IMR-90 (cell line): Measurements from ENCODE around the gene GUF1.

ENCODE experiments used
- CEBPB ChIP-seq: IDR thresholded peaks from 2 replicates; pipeline ENCODE4 v1.6.1; 2012; ENCODE audit warnings: low read depth, low read length, improper control_type of control experiment
- ELK1 ChIP-seq: fragments of 150-350 bp; IDR thresholded peaks from 2 replicates; pipeline ENCODE4 v1.6.1; 2016; ENCODE audit warnings: low read depth, mild to moderate bottlenecking, low read length, moderate library complexity, borderline replicate concordance
- FOS ChIP-seq: fragments of 150-350 bp; IDR thresholded peaks from 2 replicates; pipeline ENCODE4 v1.6.1; 2016; ENCODE audit warnings: low read depth, low read length
- MAFK ChIP-seq: IDR thresholded peaks from 2 replicates; pipeline ENCODE4 v1.6.1; 2012; ENCODE audit warnings: low read depth, low read length, improper control_type of control experiment
- MXI1 ChIP-seq: IDR thresholded peaks from 2 replicates; pipeline ENCODE4 v1.6.1; 2012; ENCODE audit warnings: low read depth, mild to moderate bottlenecking, low read length, moderate library complexity, borderline replicate concordance
- POLR2A ChIP-seq: IDR thresholded peaks from 2 replicates; pipeline ENCODE4 v1.6.1; 2012; ENCODE audit warnings: mild to moderate bottlenecking, low read depth, low read length
- RAD21 ChIP-seq: IDR thresholded peaks from 2 replicates; pipeline ENCODE4 v1.6.1; 2012; ENCODE audit warnings: low read length, improper control_type of control experiment
- RCOR1 ChIP-seq: IDR thresholded peaks from 2 replicates; pipeline ENCODE4 v1.6.1; 2012; ENCODE audit warnings: mild to moderate bottlenecking, low read length, improper control_type of control experiment; ENCODE audit not compliant: insufficient replicate concordance
- RFX5 ChIP-seq: IDR thresholded peaks from 2 replicates; pipeline ENCODE4 v1.8.0; 2012; ENCODE audit warnings: low read depth, mild to moderate bottlenecking, low read length, moderate library complexity
- TF ChIP-seq, protein P1 (sequence below): conservative IDR thresholded peaks from 2 replicates; pipeline ENCODE4 v1.5.1; 2012; ENCODE audit warnings: mild to moderate bottlenecking, low read depth, low read length, improper control_type of control experiment
- TF ChIP-seq, protein P2 (sequence below): fragments of 150-350 bp; IDR thresholded peaks from 2 replicates; pipeline ENCODE4 v1.6.1; 2017; ENCODE audit warnings: mild to moderate bottlenecking, antibody characterized with exemption, low read length, low read depth

DNA sequence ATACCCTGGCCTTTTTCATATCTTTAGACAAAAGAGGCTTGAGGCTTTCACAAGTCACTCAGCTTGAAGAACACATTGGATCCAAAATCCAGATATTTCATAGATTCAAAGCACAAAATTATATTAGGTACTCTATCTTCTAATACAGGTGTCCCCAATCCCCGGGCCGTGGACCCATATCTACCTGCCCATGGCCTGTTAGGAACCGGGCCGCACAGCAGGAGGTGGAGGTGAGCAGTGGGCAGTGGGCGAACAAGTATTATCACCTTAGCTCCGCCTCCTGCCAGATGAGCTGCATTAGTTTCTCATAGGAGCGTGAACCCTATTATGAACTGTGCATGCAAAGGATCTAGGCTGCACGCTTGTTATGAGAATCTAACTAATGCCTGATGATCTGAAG is 45.5 kb upstream of the GUF1 start:
- TF ChIP-seq POLR2A (no peak), MXI1 (no peak), MAFK (no peak), RFX5 (no peak), ELK1 (no peak), FOS (no peak), CEBPB (no peak), RAD21 (no peak), RCOR1 (no peak)
- TF ChIP-seq, protein P1, sequence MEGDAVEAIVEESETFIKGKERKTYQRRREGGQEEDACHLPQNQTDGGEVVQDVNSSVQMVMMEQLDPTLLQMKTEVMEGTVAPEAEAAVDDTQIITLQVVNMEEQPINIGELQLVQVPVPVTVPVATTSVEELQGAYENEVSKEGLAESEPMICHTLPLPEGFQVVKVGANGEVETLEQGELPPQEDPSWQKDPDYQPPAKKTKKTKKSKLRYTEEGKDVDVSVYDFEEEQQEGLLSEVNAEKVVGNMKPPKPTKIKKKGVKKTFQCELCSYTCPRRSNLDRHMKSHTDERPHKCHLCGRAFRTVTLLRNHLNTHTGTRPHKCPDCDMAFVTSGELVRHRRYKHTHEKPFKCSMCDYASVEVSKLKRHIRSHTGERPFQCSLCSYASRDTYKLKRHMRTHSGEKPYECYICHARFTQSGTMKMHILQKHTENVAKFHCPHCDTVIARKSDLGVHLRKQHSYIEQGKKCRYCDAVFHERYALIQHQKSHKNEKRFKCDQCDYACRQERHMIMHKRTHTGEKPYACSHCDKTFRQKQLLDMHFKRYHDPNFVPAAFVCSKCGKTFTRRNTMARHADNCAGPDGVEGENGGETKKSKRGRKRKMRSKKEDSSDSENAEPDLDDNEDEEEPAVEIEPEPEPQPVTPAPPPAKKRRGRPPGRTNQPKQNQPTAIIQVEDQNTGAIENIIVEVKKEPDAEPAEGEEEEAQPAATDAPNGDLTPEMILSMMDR, result no peak
- TF ChIP-seq, protein P2, sequence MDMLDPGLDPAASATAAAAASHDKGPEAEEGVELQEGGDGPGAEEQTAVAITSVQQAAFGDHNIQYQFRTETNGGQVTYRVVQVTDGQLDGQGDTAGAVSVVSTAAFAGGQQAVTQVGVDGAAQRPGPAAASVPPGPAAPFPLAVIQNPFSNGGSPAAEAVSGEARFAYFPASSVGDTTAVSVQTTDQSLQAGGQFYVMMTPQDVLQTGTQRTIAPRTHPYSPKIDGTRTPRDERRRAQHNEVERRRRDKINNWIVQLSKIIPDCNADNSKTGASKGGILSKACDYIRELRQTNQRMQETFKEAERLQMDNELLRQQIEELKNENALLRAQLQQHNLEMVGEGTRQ, result no peak
